Neuron (in vitro differentiated cells): ENCODE results near the gene HPCAL1.
"Not testable (repeated sequence)": the region's sequence is repeated elsewhere in the genome, so short reads cannot be mapped to it uniquely, and the experiment has no call there.

Source experiments
- H2AFZ ChIP-seq: one replicate; pipeline ENCODE4 v1.6.1; 2013; ENCODE audit warnings: low read depth, mild to moderate bottlenecking, inconsistent platforms, low read length, moderate library complexity
- H3K27me3 ChIP-seq: one replicate; pipeline ENCODE4 v1.6.1; 2013; ENCODE audit warnings: low read length; ENCODE audit not compliant: insufficient read depth
- H3K36me3 ChIP-seq: one replicate; pipeline ENCODE4 v1.6.1; 2013; ENCODE audit warnings: low read length; ENCODE audit not compliant: insufficient read depth
- H3K4me1 ChIP-seq: one replicate; pipeline ENCODE4 v1.6.1; 2013; ENCODE audit warnings: low read length; ENCODE audit not compliant: insufficient read depth
- H3K4me3 ChIP-seq: 2 replicates; pipeline ENCODE4 v1.5.1; 2013; ENCODE audit warnings: mild to moderate bottlenecking, low read length, moderate library complexity
- H3K9me3 ChIP-seq: one replicate; pipeline ENCODE4 v1.6.1; 2013; ENCODE audit warnings: low read length

Gene HPCAL1

DNA sequence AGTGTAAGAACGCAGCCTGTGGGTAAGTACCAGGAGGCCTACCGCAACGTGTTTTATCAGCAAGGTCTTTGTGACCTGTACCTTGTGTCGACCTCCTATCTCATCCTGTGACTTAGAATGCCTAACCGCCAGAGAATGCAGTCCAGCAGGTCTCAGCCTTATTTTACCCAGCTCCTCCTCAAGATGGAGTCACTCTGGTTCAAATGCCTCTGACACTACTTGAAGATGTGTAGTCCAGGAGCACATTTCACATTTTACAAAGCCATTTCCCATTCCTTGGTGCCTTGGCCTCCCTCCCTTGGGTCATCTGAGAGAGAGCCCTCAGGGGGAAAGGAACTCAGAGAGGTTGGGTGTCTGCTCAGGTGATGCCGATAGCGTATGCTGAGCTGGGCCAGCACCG, 6.6 kb upstream of the HPCAL1 start:
- Histone ChIP-seq H2AFZ (no peak overlapping the region), H3K4me1 (peaks cover under 1% of the 10 kb centered on the region), H3K4me3 (no peak overlapping the region), H3K9me3 (peaks cover 7% of the 10 kb centered on the region), H3K36me3 (no peaks in the 10 kb centered on the region), H3K27me3 (no peaks in the 10 kb centered on the region)

- Histone ChIP-seq H3K4me3 (no peak overlapping the region), H3K9me3 (peaks cover 7% of the 10 kb centered on the region), H3K27me3 (no peaks in the 10 kb centered on the region), H3K36me3 (no peaks in the 10 kb centered on the region), H2AFZ (no peak overlapping the region), H3K4me1 (peaks cover 11% of the 10 kb centered on the region)
Observed at GRCh38 chr2:10297191-10297830, 5.4 kb upstream of the HPCAL1 start.

DNA sequence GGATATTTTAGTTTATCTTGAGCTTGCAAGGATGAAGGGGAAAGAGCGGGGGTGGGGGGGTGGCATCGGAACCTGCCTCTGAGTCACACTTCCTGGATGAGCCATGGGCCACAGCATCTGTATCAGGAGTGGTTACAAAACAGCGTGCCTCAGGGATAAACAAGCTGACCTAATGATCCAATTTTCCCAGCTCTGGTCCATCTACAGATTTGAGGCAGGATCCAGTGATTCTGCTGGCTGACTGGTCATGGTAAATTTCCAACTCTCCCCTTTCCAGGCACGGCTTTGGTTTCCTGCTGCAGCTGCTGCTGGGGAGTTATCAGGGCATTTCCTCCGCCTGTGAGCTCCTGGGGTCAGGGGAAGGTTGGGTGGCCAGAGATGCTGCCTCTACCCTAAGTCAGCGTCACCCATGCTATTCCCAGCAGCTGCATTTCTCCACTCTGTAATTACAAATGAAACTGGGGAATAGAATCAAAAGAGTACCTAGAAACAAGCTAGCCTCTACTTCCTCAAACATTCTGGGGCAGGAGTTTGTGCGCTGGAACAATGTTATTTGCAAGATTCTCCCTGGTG, 4.7 kb upstream of the HPCAL1 start:
- Histone ChIP-seq H3K4me1 (peaks cover 11% of the 10 kb centered on the region), H3K27me3 (no peaks in the 10 kb centered on the region), H3K36me3 (no peaks in the 10 kb centered on the region), H3K9me3 (peaks cover 7% of the 10 kb centered on the region), H2AFZ (no peak overlapping the region), H3K4me3 (no peak overlapping the region)

DNA sequence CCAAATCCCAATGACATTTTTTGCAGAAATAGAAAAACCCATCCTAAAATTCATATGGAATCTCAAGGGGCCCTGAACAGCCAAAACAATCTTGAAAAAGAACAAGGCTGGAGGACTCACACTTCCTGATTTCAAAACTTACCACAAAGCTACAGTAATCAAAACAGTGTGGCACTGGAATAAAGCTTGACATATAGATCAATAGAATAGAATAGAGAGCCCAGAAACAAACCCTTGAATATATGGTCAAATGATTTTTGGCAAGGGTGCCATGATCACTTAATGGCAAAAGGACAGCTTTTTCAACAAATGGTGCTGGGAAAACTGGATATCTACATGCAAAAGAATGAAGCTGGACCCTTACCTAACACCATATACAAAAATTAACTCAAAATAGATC, 3.9 kb upstream of the HPCAL1 start:
- H3K9me3 ChIP-seq, H3K4me3 ChIP-seq, H2AFZ ChIP-seq, H3K36me3 ChIP-seq, H3K27me3 ChIP-seq: not testable (repeated sequence)
- peaks cover 19% of the 10 kb centered on the region for H3K4me1 ChIP-seq

DNA sequence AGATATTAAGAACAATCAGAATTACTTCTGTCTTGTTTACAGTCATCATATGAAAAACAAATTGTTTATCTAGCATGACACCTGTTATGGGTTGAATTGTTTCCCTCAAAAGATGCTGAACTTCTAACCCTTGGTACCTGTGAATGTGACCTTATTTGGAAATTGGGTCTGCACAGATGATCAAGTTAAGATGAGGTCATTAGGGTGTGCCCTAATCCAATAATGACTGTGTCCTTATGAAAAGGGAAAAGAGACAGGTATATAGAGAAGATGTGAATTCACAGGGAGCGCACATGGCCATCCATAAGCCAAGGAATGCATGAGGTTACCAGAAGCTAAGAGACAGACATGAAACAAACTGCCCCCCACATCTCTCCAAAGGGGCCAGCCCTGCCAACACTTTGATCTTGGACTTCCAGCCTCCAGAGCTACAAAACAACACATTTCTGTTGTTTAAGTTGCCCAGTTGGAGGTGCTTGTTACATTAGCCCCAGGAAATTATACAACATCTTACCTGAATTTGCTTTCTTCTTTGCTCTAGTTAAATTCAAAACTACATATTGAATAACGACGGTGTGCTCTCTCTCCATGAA, 2.3 kb upstream of the HPCAL1 start:
- Histone ChIP-seq H3K36me3 (no peaks in the 10 kb centered on the region), H3K27me3 (no peaks in the 10 kb centered on the region), H3K4me3 (no peak overlapping the region), H3K4me1 (peaks cover 28% of the 10 kb centered on the region), H3K9me3 (no peaks in the 10 kb centered on the region), H2AFZ (no peak overlapping the region)

DNA sequence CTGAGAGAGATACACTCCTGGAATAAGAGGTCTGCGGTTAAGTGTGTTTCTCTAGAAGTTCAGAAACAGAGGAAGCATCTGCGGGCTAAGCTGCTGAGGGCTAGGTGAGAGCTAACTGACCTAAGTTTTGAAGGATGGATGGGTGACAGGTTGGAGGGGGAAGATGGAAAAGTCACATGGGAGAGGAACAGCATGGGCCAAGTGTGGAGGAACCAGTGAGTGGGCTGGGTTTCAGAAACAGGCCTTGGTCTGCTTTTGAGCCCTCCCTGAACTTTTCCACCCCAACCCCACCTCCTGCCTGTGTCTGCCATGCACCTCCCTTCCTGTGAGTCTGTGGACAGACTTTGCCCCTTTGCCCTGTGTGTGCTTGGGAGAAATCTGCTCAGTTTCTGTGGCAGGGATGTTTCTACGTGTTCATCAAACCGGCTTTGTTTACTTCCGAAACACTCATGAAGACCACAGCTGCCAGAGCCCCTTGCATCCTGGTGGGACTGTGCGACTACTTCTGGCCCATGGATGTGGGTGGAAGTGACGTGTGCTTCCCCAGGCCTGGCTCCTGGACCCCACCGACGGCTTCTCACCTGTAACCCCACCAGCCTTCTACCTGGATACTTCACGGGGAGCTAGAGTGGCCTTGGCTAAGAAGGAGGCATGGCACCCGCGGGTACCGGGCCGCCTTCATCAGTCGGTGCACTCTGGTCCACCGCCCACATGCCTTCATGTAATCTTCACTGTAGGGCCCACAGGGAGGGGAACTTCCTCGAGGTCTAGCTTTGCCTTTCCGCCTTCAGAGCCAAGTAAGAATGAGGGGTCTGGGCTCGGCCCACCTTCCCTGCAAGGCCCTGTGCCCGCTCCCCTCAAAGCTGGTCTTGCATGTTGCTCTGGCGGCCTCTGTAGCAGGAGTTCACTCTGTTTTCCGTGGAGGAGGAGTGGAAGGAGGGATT, 1.4 kb upstream of the HPCAL1 start:
- no peaks in the 10 kb centered on the region for H3K9me3 ChIP-seq
- no peak overlapping the region for H3K4me3 ChIP-seq
- H2AFZ ChIP-seq: peak overlapping the region; percentile 0

GRCh38 chr2:10301941-10302478, 694 bp upstream of the HPCAL1 start:
- peaks cover 28% of the 10 kb centered on the region for H3K4me1 ChIP-seq
- H3K9me3 ChIP-seq: no peaks in the 10 kb centered on the region
- peak overlapping the region; percentile 39 for H3K4me3 ChIP-seq
- no peaks in the 10 kb centered on the region for H3K27me3 ChIP-seq
- peak overlapping the region; percentile 0 for H2AFZ ChIP-seq
- H3K36me3 ChIP-seq: no peaks in the 10 kb centered on the region

More for the DNA sequence above, 1.4 kb upstream of the HPCAL1 start:
- H3K27me3 ChIP-seq: no peaks in the 10 kb centered on the region
- no peaks in the 10 kb centered on the region for H3K36me3 ChIP-seq
- H3K4me1 ChIP-seq: peaks cover 28% of the 10 kb centered on the region

- Histone ChIP-seq H3K27me3 (no peaks in the 10 kb centered on the region), H3K9me3 (no peaks in the 10 kb centered on the region), H2AFZ (peak overlapping the region; percentile 71), H3K4me3 (peak overlapping the region; percentile 69), H3K36me3 (no peaks in the 10 kb centered on the region), H3K4me1 (peaks cover 28% of the 10 kb centered on the region)
Observed at GRCh38 chr2:10303181-10303693, 533 bp downstream of the HPCAL1 start.

GRCh38 chr2:10303694-10304378, 1.1 kb downstream of the HPCAL1 start:
- Histone ChIP-seq H3K4me1 (peaks cover 28% of the 10 kb centered on the region), H3K4me3 (peak overlapping the region; percentile 69), H3K36me3 (no peaks in the 10 kb centered on the region), H3K9me3 (no peaks in the 10 kb centered on the region), H2AFZ (peak overlapping the region; percentile 71), H3K27me3 (no peaks in the 10 kb centered on the region)

DNA sequence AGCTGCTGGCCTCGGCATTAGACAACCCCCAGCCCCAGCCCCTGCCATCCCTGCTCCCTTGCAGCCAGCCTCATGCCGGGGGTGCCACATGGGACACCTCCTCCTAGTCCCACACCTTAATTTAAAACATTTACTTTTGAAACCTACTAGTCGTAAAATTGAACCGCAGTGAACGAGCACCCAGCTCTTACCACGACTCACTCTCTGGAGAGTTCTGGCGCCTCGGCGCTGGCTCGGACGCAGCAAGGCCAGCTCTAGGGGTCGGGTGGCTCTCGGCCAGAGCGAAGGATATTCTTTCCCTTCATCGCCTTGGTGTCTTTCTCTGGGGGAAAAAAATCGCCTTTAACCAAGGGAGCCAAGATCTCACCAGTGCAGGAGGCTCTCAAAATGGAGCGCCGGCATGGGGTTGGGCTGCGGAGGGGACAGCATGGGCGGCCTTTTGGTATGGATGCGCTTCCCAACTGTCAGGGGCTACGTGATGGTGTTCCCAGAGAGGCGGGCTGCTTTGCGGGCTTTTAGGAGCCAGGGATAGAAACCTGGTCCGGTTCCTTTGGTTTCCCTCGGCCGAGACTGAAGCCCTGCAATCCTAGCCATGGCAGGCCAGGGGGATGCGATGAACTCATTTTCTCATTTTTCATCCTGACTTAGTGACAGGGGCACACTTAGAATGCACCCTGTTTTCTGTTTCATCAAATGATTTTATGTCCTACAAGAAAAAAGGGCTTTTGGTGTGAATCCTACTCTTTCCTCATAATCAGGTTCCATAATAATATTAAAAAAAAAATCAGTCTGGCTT, 2.0 kb downstream of the HPCAL1 start:
- Histone ChIP-seq H3K36me3 (no peaks in the 10 kb centered on the region), H3K4me3 (peak overlapping the region; percentile 69), H3K27me3 (no peaks in the 10 kb centered on the region), H3K9me3 (no peaks in the 10 kb centered on the region), H2AFZ (no peak overlapping the region), H3K4me1 (peaks cover 28% of the 10 kb centered on the region)

- Histone ChIP-seq H2AFZ (no peak overlapping the region), H3K4me1 (peaks cover 28% of the 10 kb centered on the region), H3K36me3 (no peaks in the 10 kb centered on the region), H3K4me3 (no peak overlapping the region), H3K27me3 (no peaks in the 10 kb centered on the region), H3K9me3 (no peaks in the 10 kb centered on the region)
Observed at GRCh38 chr2:10305254-10305635, 2.5 kb downstream of the HPCAL1 start.

DNA sequence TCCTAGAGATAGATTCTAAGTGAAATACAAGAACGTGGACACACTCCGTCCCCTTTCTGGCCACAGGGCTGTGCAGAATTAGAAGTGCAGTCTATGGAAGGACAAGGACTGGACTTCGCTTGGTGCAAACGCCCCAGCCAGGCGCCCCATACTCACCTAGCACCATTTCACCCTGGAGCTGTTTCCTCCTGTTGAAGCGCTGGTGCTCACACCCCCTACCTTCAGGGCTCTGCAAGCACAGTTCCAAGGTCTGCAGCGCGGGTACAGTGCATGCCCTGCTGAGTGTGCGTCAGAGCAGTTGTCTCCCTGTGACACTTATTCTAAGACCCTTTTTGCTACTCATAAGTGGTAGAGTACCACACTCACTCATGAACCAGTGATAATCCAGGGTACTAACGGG, 3.0 kb downstream of the HPCAL1 start:
- Histone ChIP-seq H3K4me3 (no peak overlapping the region), H3K9me3 (no peaks in the 10 kb centered on the region), H2AFZ (no peak overlapping the region), H3K36me3 (no peaks in the 10 kb centered on the region), H3K4me1 (peaks cover 28% of the 10 kb centered on the region), H3K27me3 (no peaks in the 10 kb centered on the region)
